Eye (tissue), 1 donor: ENCODE measurements around the gene DGCR8.

Experiments
- DNase-seq: peaks from one replicate; pipeline ENCODE4 v3.0.0-alpha.2; 2015

DGCR8 gene

GRCh38 chr22:20142711-20143621, 62.9 kb downstream of the DGCR8 start:
- no peak for DNase-seq

GRCh38 chr22:20143883-20144665, 64.0 kb downstream of the DGCR8 start:
- DNase-seq: no peak

- DNase-seq: no peak
Observed at GRCh38 chr22:20145206-20145831, 65.3 kb downstream of the DGCR8 start.

GRCh38 chr22:20145832-20146223, 65.8 kb downstream of the DGCR8 start:
- DNase-seq: no peak

- DNase-seq: no peak
Observed at GRCh38 chr22:20146777-20147176, 66.7 kb downstream of the DGCR8 start.

GRCh38 chr22:20147237-20147988, 67.4 kb downstream of the DGCR8 start:
- no peak for DNase-seq

GRCh38 chr22:20148414-20148813, 68.4 kb downstream of the DGCR8 start:
- no peak for DNase-seq

GRCh38 chr22:20149257-20150250, 69.5 kb downstream of the DGCR8 start:
- DNase-seq: no peak

GRCh38 chr22:20150381-20151275, 70.6 kb downstream of the DGCR8 start, which contains the start of gene CCDC188:
Gene CCDC188, minus strand, starts transcription at chr22:20151055. Its CDS starts 69 bp downstream, at chr22:20150986.
- DNase-seq: no peak

- no peak for DNase-seq
Observed at GRCh38 chr22:20151276-20151588, 71.2 kb downstream of the DGCR8 start.

- DNase-seq: no peak
Observed at GRCh38 chr22:20152464-20152890, 72.4 kb downstream of the DGCR8 start.

GRCh38 chr22:20153945-20154344, 73.9 kb downstream of the DGCR8 start:
- DNase-seq: peak; percentile 42

GRCh38 chr22:20154602-20155187, 74.7 kb downstream of the DGCR8 start:
- no peak for DNase-seq

GRCh38 chr22:20155330-20156041, 75.4 kb downstream of the DGCR8 start:
- DNase-seq: peak; percentile 93

- no peak for DNase-seq
Observed at GRCh38 chr22:20156042-20156389, 76.0 kb downstream of the DGCR8 start.

- peak; percentile 95 for DNase-seq
Observed at GRCh38 chr22:20156611-20157429, 76.8 kb downstream of the DGCR8 start.

GRCh38 chr22:20157430-20158183, 77.6 kb downstream of the DGCR8 start:
- no peak for DNase-seq
